Brain microvascular endothelial cell (primary cell): ENCODE measurements around the gene ZNF440.
"Not testable (repeated sequence)": the region's sequence is repeated elsewhere in the genome, so short reads cannot be mapped to it uniquely, and the experiment has no call there.

Experiments used
- DNase-seq: peaks from one replicate; pipeline ENCODE4 v3.0.0-alpha.2; 2020
- H3K27ac ChIP-seq: fragments of 250-450 bp; sonication (Bioruptor Pico); 2 replicates; pipeline ENCODE4 v1.5.1; 2020; ENCODE audit warnings: mild to moderate bottlenecking, moderate library complexity
- H3K27me3 ChIP-seq: fragments of 250-450 bp; sonication (Bioruptor Pico); replicated peaks from 2 replicates; pipeline ENCODE4 v1.5.1; 2020; ENCODE audit warnings: mild to moderate bottlenecking
- H3K36me3 ChIP-seq: fragments of 250-450 bp; sonication (Bioruptor Pico); replicated peaks from 2 replicates; pipeline ENCODE4 v1.5.1; 2020; ENCODE audit warnings: mild to moderate bottlenecking
- H3K4me3 ChIP-seq: 2 replicates; pipeline ENCODE4 v1.5.1; 2011; ENCODE audit warnings: low read depth, mild to moderate bottlenecking, control low read depth, low read length, moderate library complexity
- CTCF ChIP-seq: IDR thresholded peaks from 2 replicates; pipeline ENCODE4 v1.5.1; 2011; ENCODE audit warnings: low read depth, mild to moderate bottlenecking, moderate library complexity, low read length, control low read depth, inconsistent platforms; ENCODE audit errors: missing control alignments
- in situ Hi-C: cut with HindIII; loops from 2 replicates; pipeline ENCODE4 v1.10.0; 2017; ENCODE audit warnings: low sequenced_read_pairs, low pct_ligation_motif_present

The ZNF440 gene

GRCh38 chr19:11843722-11844121, 29.6 kb downstream of the ZNF440 start:
- no peak for DNase-seq
- no peaks in the 10 kb centered on the region for H3K36me3 ChIP-seq
- H3K27me3 ChIP-seq: no peaks in the 10 kb centered on the region
- no peak for TF ChIP-seq CTCF
- no peak overlapping the region for H3K27ac ChIP-seq
- H3K4me3 ChIP-seq: no peak overlapping the region
- in situ Hi-C loops: no loop called here

GRCh38 chr19:11847615-11848014, 33.5 kb downstream of the ZNF440 start:
- H3K27me3 ChIP-seq, H3K36me3 ChIP-seq, in situ Hi-C loops, DNase-seq, H3K27ac ChIP-seq, H3K4me3 ChIP-seq: not testable (repeated sequence)
- TF ChIP-seq CTCF: peak; percentile 8

GRCh38 chr19:11848200-11848593, 34.1 kb downstream of the ZNF440 start:
- Histone ChIP-seq H3K27me3 (no peaks in the 10 kb centered on the region), H3K4me3 (peak overlapping the region; percentile 67), H3K27ac (no peak overlapping the region), H3K36me3 (no peaks in the 10 kb centered on the region)
- no peak for TF ChIP-seq CTCF
- in situ Hi-C loops: no loop called here
- no peak for DNase-seq

- Histone ChIP-seq H3K4me3 (peak within 1 kb of the TSS; percentile 67), H3K27me3 (no peaks in the 10 kb centered on the region), H3K36me3 (no peaks in the 10 kb centered on the region), H3K27ac (no peak within 1 kb of the TSS)
- TF ChIP-seq CTCF: no peak
- DNase-seq: peak; percentile 67
- in situ Hi-C loops: no loop called here
Measured at GRCh38 chr19:11848594-11849469, 34.8 kb downstream of the ZNF440 start, which contains the start of gene ZNF439. TSS of gene ZNF439 (plus strand) at chr19:11848726. CDS start at chr19:11848868, 142 bp downstream.

- H3K4me3 ChIP-seq, H3K36me3 ChIP-seq, H3K27ac ChIP-seq, DNase-seq, H3K27me3 ChIP-seq, in situ Hi-C loops: not testable (repeated sequence)
Measured at GRCh38 chr19:11850289-11850688, 36.2 kb downstream of the ZNF440 start.

- TF ChIP-seq CTCF: no peak
- Histone ChIP-seq H3K4me3 (no peak overlapping the region), H3K27me3 (no peaks in the 10 kb centered on the region), H3K36me3 (no peaks in the 10 kb centered on the region), H3K27ac (no peak overlapping the region)
- DNase-seq: no peak
- in situ Hi-C loops: no loop called here
Measured at GRCh38 chr19:11853358-11853757, 39.3 kb downstream of the ZNF440 start.
